Measurements from ENCODE around the gene SGCD.

- no peak for TF ChIP-seq CTCF (IDR thresholded peaks at IDR 0.05)
- no peak for TF ChIP-seq POLR2A (IDR thresholded peaks at IDR 0.05; ENCODE audit: low read depth)
- TF ChIP-seq POLR2AphosphoS5 (IDR thresholded peaks at IDR 0.05) = no peak
- TF ChIP-seq EP300 (IDR thresholded peaks at IDR 0.05) = no peak
Observed at GRCh38 chr5:156411957-156412356, 85.0 kb downstream of the SGCD start.
